OCI-LY3 (cell line): ENCODE data around the gene CCDC68.

Experiments
- EZH2phosphoT487 ChIP-seq: fragments of 200-600 bp; shearing (Covaris generic); IDR thresholded peaks from 2 replicates; pipeline ENCODE4 v1.6.1; 2018; ENCODE audit warnings: antibody characterized with exemption, mixed run types, low read depth
- TF ChIP-seq, protein P1 (sequence below): fragments of 200-600, 300-600 bp; sonication (generic); IDR thresholded peaks from 2 replicates; pipeline ENCODE4 v1.5.1; 2014; ENCODE audit warnings: antibody characterized with exemption, low read length, low read depth

GRCh38 chr18:54918060-54918459 lies 41.2 kb downstream of the CCDC68 start:
- TF ChIP-seq, protein P1, sequence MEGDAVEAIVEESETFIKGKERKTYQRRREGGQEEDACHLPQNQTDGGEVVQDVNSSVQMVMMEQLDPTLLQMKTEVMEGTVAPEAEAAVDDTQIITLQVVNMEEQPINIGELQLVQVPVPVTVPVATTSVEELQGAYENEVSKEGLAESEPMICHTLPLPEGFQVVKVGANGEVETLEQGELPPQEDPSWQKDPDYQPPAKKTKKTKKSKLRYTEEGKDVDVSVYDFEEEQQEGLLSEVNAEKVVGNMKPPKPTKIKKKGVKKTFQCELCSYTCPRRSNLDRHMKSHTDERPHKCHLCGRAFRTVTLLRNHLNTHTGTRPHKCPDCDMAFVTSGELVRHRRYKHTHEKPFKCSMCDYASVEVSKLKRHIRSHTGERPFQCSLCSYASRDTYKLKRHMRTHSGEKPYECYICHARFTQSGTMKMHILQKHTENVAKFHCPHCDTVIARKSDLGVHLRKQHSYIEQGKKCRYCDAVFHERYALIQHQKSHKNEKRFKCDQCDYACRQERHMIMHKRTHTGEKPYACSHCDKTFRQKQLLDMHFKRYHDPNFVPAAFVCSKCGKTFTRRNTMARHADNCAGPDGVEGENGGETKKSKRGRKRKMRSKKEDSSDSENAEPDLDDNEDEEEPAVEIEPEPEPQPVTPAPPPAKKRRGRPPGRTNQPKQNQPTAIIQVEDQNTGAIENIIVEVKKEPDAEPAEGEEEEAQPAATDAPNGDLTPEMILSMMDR = no peak
- no peak for TF ChIP-seq EZH2phosphoT487
